HepG2 (cell line): Measurements from ENCODE around the gene SLIT3. TPM values are rescaled to one million over a fixed set of nuclear protein-coding genes. Genes with fewer than 3 reads are reported as not detected.

Experiments used
- ATAC-seq: fragments of 200-7000 bp; cut with Tn5 transposase; 3 replicates; pipeline ENCODE4 v1.9.1; 2020; ENCODE audit warnings: mild to moderate bottlenecking, moderate library complexity
- BruUV-seq: library from RNA; stranded (reverse); fragments of 400-500 nt; replicated peaks from 2 replicates; lab custom pipeline; 2021; lab: Mats Ljungman, UMichigan
- CTCF ChIA-PET: fragments of 300-600 bp; formaldehyde crosslinking; extraction: SDS; loops from one replicate; lab custom pipeline; 2021; ENCODE audit warnings: low total read pairs, inconsistent platforms, low intra/inter-chr PET ratio; lab: Yijun Ruan, JAX
- POLR2A ChIA-PET: fragments of 350-600 bp; sonication (Branson Sonifier 250); formaldehyde crosslinking; loops from one replicate; lab custom pipeline; 2020; ENCODE audit warnings: antibody characterized with exemption, inconsistent platforms; lab: Yijun Ruan, JAX
- DNase-seq: peaks from one replicate; pipeline ENCODE4 v3.0.0-alpha.2; 2015; ENCODE audit warnings: low spot score
- FAIRE-seq: peaks from 3 replicates; lab custom pipeline; 2011; peaks lifted over from hg19 to GRCh38; lab: Jason Lieb, UNC
- H2AFZ ChIP-seq: one replicate; pipeline ENCODE4 v1.6.1; 2011; ENCODE audit warnings: low read length, inconsistent platforms
- H3K27ac ChIP-seq: fragments of 300-600 bp; 3 replicates; pipeline ENCODE4 v1.8.0; 2011; ENCODE audit warnings: mixed run types, mild to moderate bottlenecking, mixed read lengths, low read length, inconsistent platforms; ENCODE audit not compliant: insufficient read depth; ENCODE audit errors: extremely low read length
- H3K27me3 ChIP-seq, 2 experiments: fragments of 200-600 bp in 1 of 2; 2 replicates in 1 of 2; 3 replicates in 1 of 2; pipeline versions ENCODE4 v1.6.0 to v1.8.0; 2011; ENCODE audit warnings: low read length in 2 of 2, mild to moderate bottlenecking in 2 of 2, moderate library complexity in 2 of 2, inconsistent platforms in 1 of 2; ENCODE audit not compliant: insufficient read depth in 2 of 2, control insufficient read depth in 1 of 2
- H3K36me3 ChIP-seq, 2 experiments: fragments of 200-600 bp in 1 of 2; replicated peaks in 1 of 2; 2 replicates in 1 of 2; 3 replicates in 1 of 2; pipeline versions ENCODE4 v1.5.1 to v1.8.0; 2011; ENCODE audit warnings: low read length in 2 of 2, inconsistent platforms in 1 of 2; ENCODE audit not compliant: insufficient read depth in 2 of 2, control insufficient read depth in 1 of 2
- H3K4me1 ChIP-seq: 2 replicates; pipeline ENCODE4 v1.5.1; 2012; ENCODE audit warnings: low read length, inconsistent platforms; ENCODE audit not compliant: insufficient read depth
- H3K4me2 ChIP-seq: 2 replicates; pipeline ENCODE4 v1.6.0; 2011; ENCODE audit warnings: low read depth, low read length, inconsistent platforms
- H3K4me3 ChIP-seq, 3 experiments: fragments of 200-600 bp in 1 of 3; sonication (generic), shearing (Covaris generic) in 1 of 3; replicated peaks in 1 of 3; 2 replicates each; pipeline ENCODE4 v1.5.1; 2011 to 2016; ENCODE audit warnings: low read length in 3 of 3, inconsistent platforms in 2 of 3, low read depth in 2 of 3, mild to moderate bottlenecking in 2 of 3, control low read depth in 1 of 3, mixed read lengths in 1 of 3; ENCODE audit not compliant: insufficient read depth in 1 of 3
- H3K79me2 ChIP-seq: one replicate; pipeline ENCODE4 v1.6.1; 2011; ENCODE audit warnings: low read length, inconsistent platforms; ENCODE audit not compliant: insufficient read depth
- H3K9ac ChIP-seq: 2 replicates; pipeline ENCODE4 v1.6.0; 2011; ENCODE audit warnings: mild to moderate bottlenecking, low read depth, low read length, inconsistent platforms; ENCODE audit not compliant: insufficient read depth
- H3K9me3 ChIP-seq: 2 replicates; pipeline ENCODE4 v1.5.1; 2012; ENCODE audit warnings: mild to moderate bottlenecking, low read length
- H4K20me1 ChIP-seq: 2 replicates; pipeline ENCODE4 v1.6.0; 2011; ENCODE audit warnings: inconsistent platforms, mild to moderate bottlenecking, low read length, moderate library complexity; ENCODE audit not compliant: insufficient read depth
- CEBPB ChIP-seq: IDR thresholded peaks from 2 replicates; pipeline ENCODE4 v1.6.1; 2011; ENCODE audit warnings: low read depth, low read length, improper control_type of control experiment, borderline replicate concordance
- KDM4B ChIP-seq: sonication (generic); formaldehyde crosslinking; IDR thresholded peaks from 2 replicates; pipeline ENCODE4 v1.4.0; 2020; ENCODE audit warnings: missing genetic modification reagents
- SALL1 ChIP-seq: sonication (generic); formaldehyde crosslinking; IDR thresholded peaks from 2 replicates; pipeline ENCODE4 v1.8.0; 2022; ENCODE audit warnings: mild to moderate bottlenecking, missing genetic modification reagents
- TARDBP ChIP-seq: sonication (generic); formaldehyde crosslinking; IDR thresholded peaks from 2 replicates; pipeline ENCODE4 v1.8.0; 2022; ENCODE audit warnings: mild to moderate bottlenecking, missing genetic modification reagents
- ZNF446 ChIP-seq: sonication (generic); formaldehyde crosslinking; IDR thresholded peaks from 2 replicates; pipeline ENCODE4 v1.5.0; 2020; ENCODE audit warnings: mild to moderate bottlenecking, missing genetic modification reagents
- ZNF468 ChIP-seq: sonication (generic); formaldehyde crosslinking; IDR thresholded peaks from 2 replicates; pipeline ENCODE4 v1.8.0; 2022; ENCODE audit warnings: mild to moderate bottlenecking, moderate library complexity, missing genetic modification reagents
- ZNF674 ChIP-seq: sonication (generic); formaldehyde crosslinking; IDR thresholded peaks from 2 replicates; pipeline ENCODE4 v1.5.0; 2020; ENCODE audit warnings: low read depth, mild to moderate bottlenecking, missing genetic modification reagents
- ZSCAN20 ChIP-seq: sonication (generic); formaldehyde crosslinking; IDR thresholded peaks from 2 replicates; pipeline ENCODE4 v1.4.0; 2020; ENCODE audit warnings: missing genetic modification reagents, mild to moderate bottlenecking, borderline replicate concordance
- WGBS: methylation state at CpG from one replicate; pipeline ENCODE4 v1.1.6; 2017; ENCODE audit warnings: low lambda C conversion rate; 5-methylcytosine and 5-hydroxymethylcytosine counted together
- in situ Hi-C: cut with HindIII; loops from 2 replicates; pipeline ENCODE4 v1.10.0; 2017; ENCODE audit warnings: low pct_unique_long_range_greater_than_20kb; ENCODE audit not compliant: extremely low pct_ligation_motif_present
- intact Hi-C: fragments of 100-400 bp; cut with micrococcal nuclease; formaldehyde crosslinking; loops from one replicate; pipeline ENCODE4 v1.10.0; 2022; ENCODE audit not compliant: unreplicated experiment
- polyA plus RNA-seq, 8 experiments: library from polyadenylated mRNA; depleted of rRNA in 3 of 8; stranded (reverse) in 7 of 8; unstranded in 1 of 8; fragments of >200 nt; fragmentation: Illumina TruSeq in 4 of 8; extraction: Trizol in 4 of 8; gene quantifications; 2 replicates each; pipeline versions ENCODE4 v1.2.1 to v1.2.3, GENCODE V29; 2011 to 2016; ENCODE audit warnings: low read depth in 4 of 8, missing spikeins in 1 of 8, mixed read lengths in 1 of 8; ENCODE audit not compliant: insufficient read depth in 1 of 8
- total RNA-seq, 5 experiments: library from RNA; depleted of rRNA; stranded (reverse); fragments of >200 nt; fragmentation: Illumina TruSeq; extraction: Trizol; gene quantifications; 2 replicates each; pipeline ENCODE4 v1.2.3, GENCODE V29; 2016; ENCODE audit warnings: low read depth in 1 of 5

Gene SLIT3
- total and polyA plus RNA-seq, 2 of the 13 experiments (the other 11 are each of a cell fraction or from before 2014, with no cell fraction given) = not detected

DNA sequence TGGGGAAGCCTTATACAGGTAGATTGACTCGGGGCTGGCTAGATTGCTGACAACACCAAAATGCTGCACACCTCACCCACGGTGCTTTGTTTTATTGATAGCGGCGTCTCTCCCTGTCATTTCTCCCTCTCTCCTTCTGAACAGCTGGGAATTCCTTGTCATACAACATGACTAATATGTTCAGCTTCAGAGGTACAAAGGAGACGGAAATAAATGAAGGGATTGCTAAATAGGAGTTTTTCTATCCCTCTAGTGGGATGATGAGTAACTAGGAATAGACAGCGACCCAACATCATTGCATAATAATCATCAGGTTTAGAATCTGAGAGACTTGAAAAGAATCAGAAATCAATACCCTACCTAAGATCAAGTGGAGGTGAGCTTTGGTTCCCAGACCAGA lies 384.1 kb downstream of the SLIT3 start:
- no peak for TF ChIP-seq ZNF446
- TF ChIP-seq CEBPB = 0 out of 2 replicates have a peak, but pooled peaks have one; percentile 2
- no peak for FAIRE-seq

DNA sequence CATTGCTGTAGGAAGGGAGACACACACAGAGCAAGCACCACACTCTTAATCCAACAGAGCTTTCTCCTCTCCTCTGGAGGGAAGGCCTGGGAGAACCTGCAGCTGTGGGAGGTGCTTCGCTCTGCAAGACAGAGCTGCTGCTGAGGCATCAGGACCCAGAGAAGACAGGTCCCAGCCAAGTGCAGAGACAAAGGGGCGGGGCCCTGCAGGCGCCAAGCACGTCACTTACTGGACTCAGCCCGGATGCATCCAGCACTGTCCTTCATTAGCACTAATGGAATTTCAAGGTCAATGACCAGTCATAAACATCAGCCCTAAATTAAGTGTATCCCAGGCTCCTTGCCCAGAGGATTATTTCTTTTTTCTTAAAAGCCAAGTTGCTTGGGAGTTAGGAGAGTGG lies 384.7 kb downstream of the SLIT3 start:
- POLR2A ChIA-PET = no interaction called here
- in situ Hi-C loops (no loop called here), intact Hi-C loops (no loop called here)
- no CpG with 5 or more reads among the region's 5 CpGs for WGBS
- ATAC-seq (no peak), DNase-seq (no peak), FAIRE-seq (no peak)
- H4K20me1 ChIP-seq = no peaks in the 10 kb centered on the region
- no TSS peak for BruUV-seq
- H3K36me3 ChIP-seq = no peaks in the 10 kb centered on the region
- peaks cover 2 to 38% of the 10 kb centered on the region in 2 experiments for H3K27me3 ChIP-seq
- no peaks in the 10 kb centered on the region for H3K4me1 ChIP-seq
- CTCF ChIA-PET = no interaction called here
- TF ChIP-seq SALL1 (CRISPR knock-in tag) (no peak), ZSCAN20 (CRISPR knock-in tag) (no peak), KDM4B (CRISPR knock-in tag) (no peak), ZNF674 (CRISPR knock-in tag) (no peak), ZNF468 (CRISPR knock-in tag) (no peak), TARDBP (CRISPR knock-in tag) (no peak)
- H3K79me2 ChIP-seq = no peaks in the 10 kb centered on the region
- no peak overlapping the region for H3K4me2 ChIP-seq
- H2AFZ ChIP-seq = no peak overlapping the region
- H3K4me3 ChIP-seq = no peak overlapping the region
- H3K27ac ChIP-seq = no peak overlapping the region
- no peaks in the 10 kb centered on the region for H3K9me3 ChIP-seq
- H3K9ac ChIP-seq = no peak overlapping the region

More for the DNA sequence above, 384.1 kb downstream of the SLIT3 start:
- ATAC-seq (no peak), DNase-seq (no peak)
- BruUV-seq = no TSS peak
- no peaks in the 10 kb centered on the region for H3K4me1 ChIP-seq
- under 1% methylated on average over 6 of the region's 6 CpGs for WGBS
- in situ Hi-C loops (no loop called here), intact Hi-C loops (no loop called here)
- no peaks in the 10 kb centered on the region for H3K9me3 ChIP-seq
- no peak overlapping the region for H3K4me3 ChIP-seq
- H2AFZ ChIP-seq = no peak overlapping the region
- H3K4me2 ChIP-seq = no peak overlapping the region
- ChIA-PET POLR2A (no interaction called here), CTCF (no interaction called here)
- no peaks in the 10 kb centered on the region for H3K79me2 ChIP-seq
- no peaks in the 10 kb centered on the region for H4K20me1 ChIP-seq
- no peak overlapping the region for H3K9ac ChIP-seq
- no peak overlapping the region for H3K27ac ChIP-seq
- no peaks in the 10 kb centered on the region for H3K36me3 ChIP-seq
- peaks cover 2 to 38% of the 10 kb centered on the region in 2 experiments; a peak in 4 of 5 replicates for H3K27me3 ChIP-seq
